GM18520 (cell line): ENCODE results near the gene TTLL3.
"Not testable (repeated sequence)": the region's sequence is repeated elsewhere in the genome, so short reads cannot be mapped to it uniquely, and the experiment has no call there.

Experiments
- ATAC-seq: cut with Tn5 transposase; IDR thresholded peaks from one replicate; pipeline ENCODE4 v1.9.1; 2021; ENCODE audit not compliant: unreplicated experiment

TTLL3 gene, protein sequence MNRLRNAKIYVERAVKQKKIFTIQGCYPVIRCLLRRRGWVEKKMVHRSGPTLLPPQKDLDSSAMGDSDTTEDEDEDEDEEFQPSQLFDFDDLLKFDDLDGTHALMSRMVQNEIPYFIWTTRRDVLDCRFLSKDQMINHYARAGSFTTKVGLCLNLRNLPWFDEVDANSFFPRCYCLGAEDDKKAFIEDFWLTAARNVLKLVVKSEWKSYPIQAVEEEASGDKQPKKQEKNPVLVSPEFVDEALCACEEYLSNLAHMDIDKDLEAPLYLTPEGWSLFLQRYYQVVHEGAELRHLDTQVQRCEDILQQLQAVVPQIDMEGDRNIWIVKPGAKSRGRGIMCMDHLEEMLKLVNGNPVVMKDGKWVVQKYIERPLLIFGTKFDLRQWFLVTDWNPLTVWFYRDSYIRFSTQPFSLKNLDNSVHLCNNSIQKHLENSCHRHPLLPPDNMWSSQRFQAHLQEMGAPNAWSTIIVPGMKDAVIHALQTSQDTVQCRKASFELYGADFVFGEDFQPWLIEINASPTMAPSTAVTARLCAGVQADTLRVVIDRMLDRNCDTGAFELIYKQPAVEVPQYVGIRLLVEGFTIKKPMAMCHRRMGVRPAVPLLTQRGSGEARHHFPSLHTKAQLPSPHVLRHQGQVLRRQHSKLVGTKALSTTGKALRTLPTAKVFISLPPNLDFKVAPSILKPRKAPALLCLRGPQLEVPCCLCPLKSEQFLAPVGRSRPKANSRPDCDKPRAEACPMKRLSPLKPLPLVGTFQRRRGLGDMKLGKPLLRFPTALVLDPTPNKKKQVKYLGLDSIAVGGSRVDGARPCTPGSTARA

DNA sequence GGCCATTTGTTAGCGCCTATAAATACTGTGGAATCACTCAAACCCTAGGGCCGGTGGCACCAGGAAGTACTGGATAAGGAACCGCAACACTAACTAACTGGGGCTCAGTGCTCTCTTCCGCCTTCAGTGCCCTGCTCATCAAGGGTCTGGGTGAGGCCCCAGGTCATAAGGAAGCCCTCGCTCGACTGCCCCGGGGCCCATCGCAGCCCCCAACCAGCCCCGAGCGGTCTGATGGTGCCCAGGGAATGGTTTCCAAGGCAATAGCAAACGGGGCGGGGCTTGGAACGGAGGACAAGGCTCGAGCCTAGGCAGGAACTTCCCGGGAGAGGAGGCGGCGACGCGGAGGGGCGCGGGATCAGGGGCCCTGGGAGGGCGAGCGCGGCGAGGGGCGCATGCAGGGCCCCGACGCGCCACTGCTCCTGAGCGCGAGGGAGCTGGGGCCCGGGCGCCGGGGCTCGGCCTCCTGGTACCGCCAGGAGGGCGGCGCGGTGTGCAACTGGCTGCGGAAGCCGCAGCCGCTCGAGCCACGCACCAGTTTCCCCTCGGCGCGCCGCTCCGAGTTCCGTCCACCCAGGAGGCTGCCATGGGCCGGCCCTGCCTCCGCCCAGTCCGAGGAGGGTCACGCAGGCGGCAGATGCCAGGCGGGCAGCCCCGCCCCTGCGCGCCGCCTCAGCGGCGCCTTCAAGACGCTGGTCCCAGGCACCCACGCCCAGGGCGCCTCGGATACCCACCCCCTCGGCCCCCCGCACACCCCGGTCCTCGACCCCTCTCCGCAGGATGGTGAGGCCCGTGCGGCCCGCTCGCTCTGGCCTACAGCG, at the start of gene TTLL3:
TSS of gene TTLL3 (plus strand) at position 648 of the 818 bp plus-strand sequence. CDS start 400 bp downstream, outside the sequence.
- ATAC-seq = peak; percentile 38

DNA sequence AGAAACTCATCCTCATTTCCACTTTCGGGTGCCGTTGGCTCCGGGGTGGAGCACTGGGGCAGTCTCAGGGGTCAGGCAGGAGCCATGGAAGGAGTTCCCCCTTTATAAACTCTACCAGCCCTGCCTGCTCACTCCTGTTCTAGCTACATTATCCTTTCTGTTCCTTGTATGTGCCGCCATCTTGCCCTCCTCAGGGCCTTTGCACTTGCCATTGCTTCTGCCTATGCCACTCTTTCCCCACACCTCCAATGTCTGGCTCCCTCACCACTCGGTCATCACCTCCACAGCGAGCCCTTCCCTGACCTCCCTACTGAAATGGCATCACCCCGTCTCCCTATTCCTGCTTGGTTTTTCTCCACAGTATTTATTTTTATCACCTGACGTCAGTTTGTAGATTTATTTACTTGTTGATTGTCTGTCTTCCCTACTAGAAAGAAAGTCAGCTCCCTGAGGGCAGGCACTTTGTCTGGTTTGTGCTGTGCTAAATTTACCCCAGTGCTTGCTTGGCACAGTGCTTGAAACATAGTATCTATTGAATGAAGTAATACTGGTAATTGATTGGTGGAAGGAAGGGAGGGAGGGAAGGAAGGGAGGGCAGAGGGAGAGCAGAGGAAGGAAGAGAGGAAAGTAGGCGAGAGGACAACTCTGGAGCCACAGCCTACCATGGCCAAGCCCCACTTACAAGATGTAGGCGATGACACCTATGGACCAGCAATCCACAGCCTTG, 49.1 kb upstream of the TTLL3 start:
- no peak for ATAC-seq

DNA sequence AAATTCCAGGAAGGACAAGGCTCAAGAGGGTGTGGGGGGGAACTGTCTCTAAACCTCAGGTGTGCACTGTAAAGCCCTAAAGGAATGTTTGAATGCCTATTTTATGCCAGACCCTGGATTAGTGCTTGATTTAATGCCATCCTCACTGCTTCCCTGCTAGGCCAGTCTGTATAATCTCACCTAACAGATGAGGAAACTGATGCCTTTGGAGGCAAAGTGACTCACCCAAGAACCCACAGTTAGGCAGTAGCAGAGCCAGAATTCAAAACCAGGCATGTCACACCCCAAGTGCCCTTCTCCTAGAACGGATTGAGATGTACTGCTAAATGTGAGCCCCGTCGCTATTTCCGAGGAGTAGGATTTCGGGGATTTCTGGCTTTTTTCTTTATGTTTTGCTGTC, 48.1 kb upstream of the TTLL3 start:
- no peak for ATAC-seq

DNA sequence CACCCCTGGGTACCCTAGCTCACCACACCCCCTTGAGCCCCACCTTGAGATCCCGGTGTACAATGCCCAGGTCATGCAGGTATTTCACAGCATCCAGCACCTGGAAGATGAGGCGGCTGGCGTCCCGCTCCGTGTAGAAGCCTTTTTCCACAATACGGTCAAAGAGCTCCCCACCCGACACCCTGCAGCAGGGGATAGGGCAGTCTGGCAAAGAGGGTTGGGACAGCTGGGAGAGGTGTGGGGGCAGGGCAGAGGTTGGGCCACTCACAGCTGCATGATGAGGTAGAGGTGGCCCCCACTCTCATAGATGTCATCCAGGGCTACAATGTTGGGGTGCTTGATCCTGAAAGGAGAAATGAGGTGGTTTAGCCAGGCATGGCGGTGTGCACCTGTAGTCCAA, 47.2 kb upstream of the TTLL3 start:
- no peak for ATAC-seq

DNA sequence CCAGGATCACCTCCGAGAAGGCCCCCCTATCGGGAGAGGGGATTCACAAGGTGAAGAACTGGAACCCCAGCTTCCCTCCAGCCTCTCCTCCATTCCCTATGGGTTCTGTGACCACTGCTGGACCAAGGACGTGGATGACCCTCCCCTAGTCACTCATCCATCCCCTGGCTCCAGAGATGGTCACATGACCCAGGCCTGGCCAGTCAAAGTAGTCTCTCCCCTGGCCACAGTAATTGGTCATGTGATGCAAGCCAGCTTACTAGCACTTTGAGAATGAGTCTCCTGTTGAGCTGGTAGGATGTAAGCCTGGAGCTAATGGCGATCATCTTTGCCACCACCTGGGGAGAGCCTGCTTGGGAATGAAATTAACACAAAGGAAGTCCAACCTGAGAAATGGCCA, 44.2 kb upstream of the TTLL3 start:
- ATAC-seq = no peak

DNA sequence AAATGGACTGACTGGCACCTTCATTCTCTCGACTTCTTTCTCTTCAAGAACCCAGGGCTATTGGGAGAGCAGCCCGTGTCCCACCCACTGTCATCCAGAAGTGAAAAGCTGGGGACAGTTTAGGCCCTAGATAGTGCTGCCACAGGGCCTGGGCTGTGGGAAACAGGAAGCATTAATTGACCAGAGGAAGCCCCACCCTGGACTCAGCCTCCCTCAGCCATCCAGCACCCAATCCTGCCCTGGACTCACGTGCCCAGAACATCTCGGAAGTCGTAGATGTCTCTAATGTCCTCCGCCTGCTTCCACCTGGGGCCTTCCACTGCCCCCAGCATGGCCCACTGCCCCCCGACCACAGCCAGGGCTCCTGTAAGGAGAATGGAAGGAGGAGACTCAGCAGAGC, 42.6 kb upstream of the TTLL3 start:
- ATAC-seq = no peak

DNA sequence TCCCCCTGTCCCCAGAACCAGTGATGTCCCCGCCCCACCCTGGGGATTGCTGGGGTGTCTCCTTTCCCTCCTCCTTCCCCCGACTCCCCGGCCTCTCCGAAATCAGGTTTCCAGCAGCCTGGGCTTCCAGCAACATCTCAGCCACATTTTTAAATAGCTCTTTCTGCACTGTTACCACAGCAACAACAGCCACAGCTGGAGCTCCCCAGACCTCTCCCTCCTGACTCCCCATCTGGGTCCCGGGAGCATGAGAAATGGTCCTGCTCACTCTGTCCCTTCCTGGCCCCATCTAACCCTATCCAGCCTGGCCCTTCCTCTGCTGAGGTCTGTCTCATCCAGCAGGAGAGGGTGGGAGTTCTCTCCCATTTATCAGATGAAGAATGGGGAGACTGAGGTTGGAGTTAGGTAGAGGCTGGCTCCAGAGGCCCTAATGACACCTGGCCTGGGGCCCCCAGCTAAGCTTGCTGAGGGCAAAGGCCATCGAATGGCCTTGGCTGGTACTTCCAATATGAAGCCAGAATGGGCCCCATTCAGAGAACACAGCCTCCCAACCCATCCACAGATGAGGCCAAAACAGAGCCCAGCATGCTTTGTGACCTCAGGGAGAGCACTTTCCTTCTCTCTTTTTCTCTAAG, 41.8 kb upstream of the TTLL3 start:
- ATAC-seq = no peak

DNA sequence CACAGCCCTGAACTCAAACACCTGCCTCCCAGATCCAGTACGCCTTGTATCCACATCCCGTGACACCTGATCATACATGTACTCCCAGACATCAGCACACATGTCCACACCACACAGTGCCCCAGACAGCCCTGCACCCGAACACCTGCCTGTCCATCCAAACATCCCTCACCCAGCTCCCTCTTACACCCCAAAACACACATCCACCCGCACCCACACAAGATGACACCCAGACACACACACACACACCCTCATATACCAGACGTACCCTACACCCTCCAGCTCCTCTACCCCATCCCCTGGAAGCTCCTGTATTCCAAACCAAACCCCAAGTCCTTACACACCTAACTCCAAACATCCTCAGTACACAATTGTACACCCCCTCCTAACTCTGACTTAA, 41.0 kb upstream of the TTLL3 start:
- ATAC-seq = no peak

DNA sequence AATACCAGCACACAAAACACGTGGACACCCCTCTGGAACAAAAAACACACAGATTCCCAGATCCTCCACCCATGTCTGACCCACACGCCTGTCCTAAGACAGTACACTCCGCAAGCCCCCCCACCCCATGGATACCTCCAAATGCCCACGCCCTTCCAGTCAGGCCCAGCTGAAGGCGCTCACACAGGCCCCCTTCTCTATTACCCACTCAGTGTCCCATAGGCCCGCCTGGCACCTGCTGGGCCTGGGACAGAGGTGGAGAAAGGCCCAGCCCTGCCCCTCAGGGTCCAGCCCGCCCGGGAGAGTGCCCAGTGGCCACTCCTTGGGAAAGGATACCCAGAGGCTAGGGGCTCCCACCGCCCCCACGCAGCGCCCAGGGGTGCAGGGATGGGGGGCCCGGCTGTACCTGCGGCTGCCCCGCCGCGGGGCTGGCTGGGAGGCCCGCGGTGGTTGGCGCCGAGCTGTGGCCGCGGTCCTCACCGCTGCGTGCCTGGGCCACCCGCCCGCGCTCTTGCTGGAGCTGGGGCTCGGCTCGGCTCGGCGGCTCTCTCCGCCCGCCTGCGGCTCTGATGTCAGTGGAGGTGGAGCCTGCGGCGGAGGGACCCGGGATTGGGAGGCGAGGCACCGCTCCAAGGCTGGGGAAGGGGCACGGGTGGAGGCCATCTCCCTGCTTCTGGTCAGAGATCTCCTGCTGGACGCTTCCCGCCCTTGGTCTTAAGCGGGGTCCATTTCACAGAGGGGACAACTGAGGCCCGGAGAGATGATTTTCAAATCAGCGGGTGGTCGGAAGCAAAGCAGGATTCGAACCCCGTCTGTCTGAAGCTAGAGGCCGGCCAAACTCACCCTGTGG, 40.4 kb upstream of the TTLL3 start, which contains the start of gene CAMK1:
TSS of gene CAMK1 (minus strand) at position 522 of the 850 bp plus-strand sequence. CDS start 2,198 bp downstream, outside the sequence.
- peak; percentile 48 for ATAC-seq

DNA sequence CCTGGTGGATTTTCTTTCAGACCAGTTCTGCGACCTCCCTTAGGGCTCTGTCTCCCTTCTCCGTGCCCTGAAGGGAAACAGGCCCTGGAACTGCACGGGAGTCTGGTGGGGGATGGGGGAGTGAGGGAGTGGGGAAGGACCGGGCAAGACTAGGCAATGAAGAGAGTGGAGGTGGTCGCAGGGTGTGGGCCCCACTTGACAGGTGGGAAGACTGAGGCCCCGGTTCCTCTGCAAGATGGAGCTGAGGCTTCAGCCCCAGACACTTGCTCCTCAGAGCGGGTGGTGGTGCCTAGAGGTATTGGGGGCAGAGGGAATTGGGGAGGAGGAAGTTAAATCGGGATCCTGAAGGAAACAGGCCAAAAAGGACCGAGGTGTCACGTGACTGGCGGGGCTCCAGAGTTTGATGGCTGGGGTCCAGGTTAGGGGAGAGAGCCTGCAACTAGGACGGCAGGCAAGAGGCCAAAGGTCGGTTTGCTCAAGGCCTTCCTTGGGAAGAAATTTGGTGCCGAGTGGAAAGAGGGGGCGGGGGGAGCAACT, 39.7 kb upstream of the TTLL3 start:
- ATAC-seq = no peak

DNA sequence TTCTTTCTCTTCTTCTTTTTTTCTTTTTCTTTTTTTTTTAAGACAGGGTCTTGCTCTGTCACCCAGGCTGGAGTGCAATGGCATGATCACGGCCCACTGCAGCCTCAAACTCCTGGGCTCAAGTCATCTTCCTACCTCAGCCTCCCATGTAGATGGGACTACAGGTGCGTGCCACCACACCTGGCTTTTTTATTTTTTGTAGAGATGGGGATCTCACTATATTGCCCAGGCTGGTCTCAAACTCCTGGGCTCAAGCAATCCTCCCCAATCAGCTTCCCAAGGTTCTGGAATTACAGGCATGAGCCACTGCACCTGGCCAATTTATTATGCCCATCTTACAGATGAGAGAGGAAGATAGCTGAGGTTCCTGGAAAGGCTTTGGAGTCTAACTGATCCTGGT, 39.1 kb upstream of the TTLL3 start:
- not testable (repeated sequence) for ATAC-seq

DNA sequence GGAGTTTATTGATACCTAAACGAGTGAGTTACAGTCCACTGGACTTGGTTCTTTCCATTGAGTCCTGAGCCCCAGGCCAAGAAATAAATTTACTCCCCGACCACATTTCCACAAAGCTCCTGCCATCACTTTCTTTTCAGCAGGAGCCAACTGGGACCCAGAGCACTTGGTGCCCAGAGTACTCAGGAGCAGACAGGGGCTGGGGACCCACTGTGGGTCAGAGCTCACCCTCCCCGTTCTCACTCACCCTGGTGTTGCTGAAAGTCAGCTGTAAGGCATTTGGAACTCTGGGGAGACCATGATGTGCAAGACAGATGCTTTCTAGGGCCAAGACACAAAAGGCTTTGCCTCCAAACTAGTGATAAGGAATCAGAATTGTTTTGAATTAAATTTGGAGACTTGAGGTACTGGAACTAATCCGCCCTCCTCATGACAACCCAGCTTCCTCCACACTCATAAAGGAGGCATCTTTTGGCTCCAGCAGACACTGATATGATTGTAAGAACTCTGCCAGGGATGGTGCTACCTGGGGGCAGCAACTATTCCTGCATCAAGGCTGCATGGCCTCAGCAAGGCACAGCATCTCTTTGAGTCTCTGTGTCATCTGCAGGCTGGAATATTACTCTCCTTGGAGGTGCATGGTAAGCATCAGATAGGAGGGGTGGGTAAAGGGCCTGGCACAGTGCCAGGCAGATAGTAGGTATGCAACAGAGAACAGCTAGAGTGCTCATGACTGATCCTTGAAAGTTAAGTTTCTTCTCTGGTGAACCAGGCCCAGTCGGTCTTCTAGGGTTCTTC, 33.0 kb upstream of the TTLL3 start:
- no peak for ATAC-seq

DNA sequence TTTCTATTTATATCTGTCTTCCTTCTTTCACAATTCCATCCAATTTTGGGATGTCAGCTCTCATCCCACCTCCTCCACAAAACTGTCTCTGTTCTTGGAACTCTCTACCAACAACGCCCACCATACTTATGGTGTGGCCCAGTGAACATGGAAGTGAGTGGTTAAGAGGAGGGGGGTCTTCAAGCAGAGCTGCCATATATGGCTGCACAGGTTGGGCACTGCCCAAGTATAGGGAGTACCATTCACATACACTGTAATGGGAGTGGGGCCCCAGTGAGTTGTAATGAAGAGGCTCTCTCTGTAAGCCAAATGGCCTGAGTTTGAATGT, 32.4 kb upstream of the TTLL3 start:
- ATAC-seq = no peak

DNA sequence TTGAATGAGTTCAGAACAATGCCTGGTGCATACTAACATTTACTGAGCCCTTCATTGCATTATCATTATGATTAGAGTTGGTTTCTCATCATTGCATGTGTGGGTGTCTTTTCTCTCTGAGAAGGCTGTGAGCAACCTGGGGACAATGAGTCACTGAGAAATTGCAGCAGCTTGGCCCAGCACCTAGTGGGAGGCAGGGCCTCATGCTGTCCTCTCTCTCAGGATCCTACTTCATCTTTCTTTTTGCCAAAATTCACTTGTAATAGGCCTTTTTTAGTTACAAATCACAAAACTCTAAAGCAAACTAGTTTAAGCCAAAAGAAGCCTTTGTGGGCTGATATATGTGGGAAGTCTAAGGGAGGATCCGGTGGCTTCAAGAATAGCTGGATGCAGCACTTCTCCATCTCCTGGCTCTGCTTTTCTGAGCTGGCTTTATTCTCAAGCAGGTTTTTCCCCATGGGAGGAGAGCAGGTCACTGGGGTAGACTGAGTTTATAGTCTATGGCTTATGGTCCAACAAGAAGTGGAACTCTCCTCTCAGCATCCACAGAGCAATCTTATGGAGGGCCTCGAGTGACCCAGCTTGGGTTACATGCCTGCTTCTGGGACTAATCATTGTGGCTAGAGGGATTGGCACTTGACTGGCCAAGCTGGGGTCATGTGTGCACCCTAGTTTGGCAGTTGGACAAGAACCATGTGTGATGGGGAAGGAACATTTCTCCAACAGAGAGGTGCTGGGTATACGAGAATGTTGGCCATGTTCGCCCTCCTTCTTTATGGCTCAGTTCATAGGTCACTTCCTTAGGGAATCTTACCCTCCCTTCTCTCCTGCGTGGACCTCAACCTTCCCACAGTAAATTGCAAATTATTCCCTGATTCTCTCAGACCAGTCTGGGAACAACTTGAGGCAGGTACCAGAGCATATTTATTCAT, 31.7 kb upstream of the TTLL3 start:
- no peak for ATAC-seq

DNA sequence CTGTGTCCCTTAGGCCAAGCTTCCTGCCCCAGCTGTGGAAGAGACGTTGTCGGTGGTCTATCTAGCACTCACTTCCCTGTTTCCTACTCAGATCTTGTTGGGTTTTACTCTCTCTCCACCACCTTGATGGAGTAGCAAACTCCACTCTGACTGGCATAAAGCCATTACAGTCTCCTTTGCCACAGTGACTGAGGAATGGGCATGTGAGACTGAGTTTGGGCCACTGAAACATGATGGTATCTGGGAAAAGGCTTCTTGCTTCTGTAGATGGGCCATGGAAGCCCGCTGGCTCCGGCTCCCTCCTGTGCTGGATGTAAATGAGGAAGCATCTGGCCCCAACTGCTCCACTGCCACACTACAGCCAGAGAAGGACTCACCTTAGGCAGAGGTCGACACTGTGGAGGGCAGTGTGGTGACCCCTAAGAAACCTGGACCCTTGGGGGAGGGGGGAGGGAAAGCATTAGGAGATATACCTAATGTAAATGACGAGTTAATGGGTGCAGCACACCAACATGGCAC, 30.9 kb upstream of the TTLL3 start:
- ATAC-seq = no peak

DNA sequence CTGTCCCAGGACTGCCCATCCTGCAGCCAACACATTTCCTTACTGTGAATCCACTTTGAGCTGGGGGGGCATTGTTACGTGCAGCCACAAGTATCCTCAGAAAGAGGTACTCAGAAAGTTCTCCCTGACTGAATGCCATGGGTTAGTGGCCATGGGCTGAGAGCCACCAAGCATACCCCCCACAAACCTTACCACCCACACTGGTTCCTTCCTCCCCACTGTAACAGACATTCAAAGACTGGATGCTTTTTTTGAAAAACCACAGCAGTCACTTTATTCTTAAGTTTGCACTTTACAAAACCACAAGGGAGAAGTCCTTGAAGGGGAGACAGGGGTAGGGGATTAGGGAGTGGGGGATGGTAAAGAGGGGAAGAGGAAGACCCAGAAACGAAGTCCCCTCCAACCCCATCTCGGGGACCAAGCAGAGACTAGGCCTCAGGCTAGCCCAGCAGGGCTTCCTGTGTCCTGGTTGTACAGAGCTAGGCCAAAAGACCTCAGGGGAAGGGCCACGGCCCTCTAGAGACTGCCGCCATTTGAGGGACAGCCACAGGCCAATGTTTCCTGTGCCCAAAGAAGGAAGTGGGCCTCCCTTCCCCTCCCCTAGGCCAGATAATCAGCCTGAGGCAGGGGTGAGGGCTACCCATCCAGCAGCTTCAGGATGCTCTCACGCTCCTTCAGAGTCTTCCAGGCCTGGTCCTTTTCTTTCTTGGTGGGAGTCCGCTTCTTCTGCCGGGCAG, 30.2 kb upstream of the TTLL3 start:
- no peak for ATAC-seq
